ENCODE data around the gene PANK4.

DNA sequence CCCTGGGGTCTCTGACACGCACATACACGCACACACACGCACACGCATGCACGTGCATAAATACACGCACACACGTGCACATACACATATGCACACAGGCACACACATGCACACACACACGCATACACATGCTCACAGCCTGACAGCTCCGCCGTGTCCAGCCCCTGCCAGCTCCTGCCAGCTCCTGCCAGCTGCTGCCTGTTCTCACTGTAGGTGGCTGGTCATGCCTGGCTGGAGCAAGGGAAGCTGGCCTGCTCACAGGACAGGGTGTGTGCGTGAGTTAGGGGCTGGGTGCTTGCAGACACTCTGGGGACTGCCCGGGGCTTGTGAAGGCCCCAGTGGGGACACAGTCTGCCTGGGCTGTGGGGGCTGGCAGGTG is 45.4 kb downstream of the PANK4 start:
- TF ChIP-seq, protein P1, sequence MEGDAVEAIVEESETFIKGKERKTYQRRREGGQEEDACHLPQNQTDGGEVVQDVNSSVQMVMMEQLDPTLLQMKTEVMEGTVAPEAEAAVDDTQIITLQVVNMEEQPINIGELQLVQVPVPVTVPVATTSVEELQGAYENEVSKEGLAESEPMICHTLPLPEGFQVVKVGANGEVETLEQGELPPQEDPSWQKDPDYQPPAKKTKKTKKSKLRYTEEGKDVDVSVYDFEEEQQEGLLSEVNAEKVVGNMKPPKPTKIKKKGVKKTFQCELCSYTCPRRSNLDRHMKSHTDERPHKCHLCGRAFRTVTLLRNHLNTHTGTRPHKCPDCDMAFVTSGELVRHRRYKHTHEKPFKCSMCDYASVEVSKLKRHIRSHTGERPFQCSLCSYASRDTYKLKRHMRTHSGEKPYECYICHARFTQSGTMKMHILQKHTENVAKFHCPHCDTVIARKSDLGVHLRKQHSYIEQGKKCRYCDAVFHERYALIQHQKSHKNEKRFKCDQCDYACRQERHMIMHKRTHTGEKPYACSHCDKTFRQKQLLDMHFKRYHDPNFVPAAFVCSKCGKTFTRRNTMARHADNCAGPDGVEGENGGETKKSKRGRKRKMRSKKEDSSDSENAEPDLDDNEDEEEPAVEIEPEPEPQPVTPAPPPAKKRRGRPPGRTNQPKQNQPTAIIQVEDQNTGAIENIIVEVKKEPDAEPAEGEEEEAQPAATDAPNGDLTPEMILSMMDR (conservative IDR thresholded peaks at IDR 0.05) = no peak
- peak; percentile 77; the same call in 1 of the 2 replicates for TF ChIP-seq ZFX (IDR thresholded peaks at IDR 0.05)

Measured in C4-2B (cell line).